Measurements from ENCODE around the gene BARX2. TPM values are rescaled to one million over a fixed set of nuclear protein-coding genes. Genes with fewer than 3 reads are reported as not detected.
"Not testable (repeated sequence)": the region's sequence is repeated elsewhere in the genome, so short reads cannot be mapped to it uniquely, and the experiment has no call there.

BARX2 gene
- total RNA-seq, 1 experiment from 2014 or later, result 0.12 TPM

DNA sequence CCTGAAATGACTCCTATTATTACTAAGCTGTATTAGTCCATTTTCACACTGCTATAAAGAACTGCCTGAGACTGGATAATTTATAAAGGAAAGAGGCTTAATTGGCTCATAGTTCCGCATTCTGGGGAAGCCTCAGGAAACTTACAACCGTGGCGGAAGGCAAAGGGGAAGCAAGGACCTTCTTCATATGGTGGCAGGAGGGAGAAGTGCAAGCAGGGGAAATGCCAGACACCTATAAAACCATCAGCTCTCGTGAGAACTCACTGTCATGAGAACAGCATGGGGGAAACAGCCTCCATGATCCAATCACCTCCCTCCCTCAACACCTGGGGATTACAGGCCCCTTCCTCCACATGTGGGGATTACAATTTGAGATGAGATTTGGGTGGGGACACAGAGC lies 47.9 kb upstream of the BARX2 start:
- ATAC-seq; H3K4me1 ChIP-seq (ENCODE audit: control insufficient read depth in 1 of 2, insufficient read depth in 2 of 2, low read length in 2 of 2); RAD21 ChIA-PET (ENCODE audit: low non-redundant PET in 1 of 2, low total read pairs in 2 of 2, uncharacterized antibody in 2 of 2, unreplicated experiment in 2 of 2); H3K27ac ChIP-seq (ENCODE audit: low read depth, low read length); H3K79me2 ChIP-seq (ENCODE audit: insufficient read depth, low read length); H3K4me2 ChIP-seq (ENCODE audit: low read length); intact Hi-C loops (cut with micrococcal nuclease); H3K9ac ChIP-seq (ENCODE audit: low read length); H3K9me2 ChIP-seq (ENCODE audit: insufficient read depth); BruUV-seq (replicated peaks); H2AFZ ChIP-seq (ENCODE audit: low read depth, low read length, poor library complexity, severe bottlenecking); H4K20me1 ChIP-seq (ENCODE audit: insufficient read depth); POLR2A ChIA-PET; DNase-seq (ENCODE audit: low read depth, low spot score); H3K27me3 ChIP-seq (ENCODE audit: insufficient read depth, low read length); H3K36me3 ChIP-seq (ENCODE audit: control insufficient read depth in 1 of 2, insufficient read depth in 2 of 2, low read length in 2 of 2); CTCF ChIA-PET; H3K9me3 ChIP-seq (ENCODE audit: control insufficient read depth in 1 of 2, insufficient read depth in 1 of 2, low read depth in 1 of 2, low read length in 2 of 2); H3K4me3 ChIP-seq (replicated peaks in 1 of 2; ENCODE audit: low read depth in 1 of 2, low read length in 2 of 2): not testable (repeated sequence)

GRCh38 chr11:129328756-129329155 lies 46.9 kb upstream of the BARX2 start:
- intact Hi-C loops (cut with micrococcal nuclease), result no loop called here
- no peak overlapping the region for H2AFZ ChIP-seq (ENCODE audit: low read depth, low read length, poor library complexity, severe bottlenecking)

More at GRCh38 chr11:129328756-129329155, 46.9 kb upstream of the BARX2 start:
- RAD21 ChIA-PET (ENCODE audit: low non-redundant PET in 1 of 2, low total read pairs in 2 of 2, uncharacterized antibody in 2 of 2, unreplicated experiment in 2 of 2), result no interaction called here
- Histone ChIP-seq H3K4me1 (ENCODE audit: control insufficient read depth in 1 of 2, insufficient read depth in 2 of 2, low read length in 2 of 2) (peaks cover 0 to 3% of the 10 kb centered on the region in 2 experiments; a peak in 1 of 4 replicates), H3K27me3 (ENCODE audit: insufficient read depth, low read length) (no peaks in the 10 kb centered on the region), H3K79me2 (ENCODE audit: insufficient read depth, low read length) (no peaks in the 10 kb centered on the region), H3K36me3 (ENCODE audit: control insufficient read depth in 1 of 2, insufficient read depth in 2 of 2, low read length in 2 of 2) (no peaks in the 10 kb centered on the region), H4K20me1 (ENCODE audit: insufficient read depth) (no peaks in the 10 kb centered on the region), H3K27ac (ENCODE audit: low read depth, low read length) (no peak overlapping the region), H3K4me3 (replicated peaks in 1 of 2; ENCODE audit: low read depth in 1 of 2, low read length in 2 of 2) (no peak overlapping the region), H3K4me2 (ENCODE audit: low read length) (no peak overlapping the region), H3K9me3 (ENCODE audit: control insufficient read depth in 1 of 2, insufficient read depth in 1 of 2, low read depth in 1 of 2, low read length in 2 of 2) (no peaks in the 10 kb centered on the region), H3K9ac (ENCODE audit: low read length) (no peak overlapping the region), H3K9me2 (ENCODE audit: insufficient read depth) (no peaks in the 10 kb centered on the region)
- DNase-seq (ENCODE audit: low read depth, low spot score), result no peak
- POLR2A ChIA-PET, result no interaction called here
- CTCF ChIA-PET, result interaction anchor here (1.2 kb wide), 1 partner anchor 372 kb away, joined by 3 read pairs; no protein-coding TSS in a partner anchor
- TF ChIP-seq JUND (IDR thresholded peaks at IDR 0.05), result no peak
- TF ChIP-seq REST (IDR thresholded peaks at IDR 0.05; ENCODE audit: low read depth), result no peak
- TF ChIP-seq SIN3A (IDR thresholded peaks at IDR 0.05; ENCODE audit: low read depth), result no peak
- TF ChIP-seq ELF1 (IDR thresholded peaks at IDR 0.05; ENCODE audit: borderline replicate concordance, low read depth), result no peak
- no peak for TF ChIP-seq POLR2A (IDR thresholded peaks at IDR 0.05; ENCODE audit: borderline replicate concordance, extremely low read depth, insufficient read depth, insufficient read length)
- no peak for TF ChIP-seq SP1 (IDR thresholded peaks at IDR 0.05; ENCODE audit: low read depth)
- no peak for TF ChIP-seq CEBPB (IDR thresholded peaks at IDR 0.05; ENCODE audit: low read depth)
- no peak for TF ChIP-seq ZNF274 (IDR thresholded peaks at IDR 0.05; ENCODE audit: low read depth, low read length)
- no peak for TF ChIP-seq SRF (IDR thresholded peaks at IDR 0.05; ENCODE audit: low read depth)
- TF ChIP-seq TCF7L2 (IDR thresholded peaks at IDR 0.05; ENCODE audit: borderline replicate concordance, extremely low read depth, insufficient read depth, insufficient read length), result no peak
- no peak for TF ChIP-seq ATF3 (IDR thresholded peaks at IDR 0.05)
- no peak for TF ChIP-seq EZH2 (IDR thresholded peaks at IDR 0.05)
- TF ChIP-seq, protein P1, sequence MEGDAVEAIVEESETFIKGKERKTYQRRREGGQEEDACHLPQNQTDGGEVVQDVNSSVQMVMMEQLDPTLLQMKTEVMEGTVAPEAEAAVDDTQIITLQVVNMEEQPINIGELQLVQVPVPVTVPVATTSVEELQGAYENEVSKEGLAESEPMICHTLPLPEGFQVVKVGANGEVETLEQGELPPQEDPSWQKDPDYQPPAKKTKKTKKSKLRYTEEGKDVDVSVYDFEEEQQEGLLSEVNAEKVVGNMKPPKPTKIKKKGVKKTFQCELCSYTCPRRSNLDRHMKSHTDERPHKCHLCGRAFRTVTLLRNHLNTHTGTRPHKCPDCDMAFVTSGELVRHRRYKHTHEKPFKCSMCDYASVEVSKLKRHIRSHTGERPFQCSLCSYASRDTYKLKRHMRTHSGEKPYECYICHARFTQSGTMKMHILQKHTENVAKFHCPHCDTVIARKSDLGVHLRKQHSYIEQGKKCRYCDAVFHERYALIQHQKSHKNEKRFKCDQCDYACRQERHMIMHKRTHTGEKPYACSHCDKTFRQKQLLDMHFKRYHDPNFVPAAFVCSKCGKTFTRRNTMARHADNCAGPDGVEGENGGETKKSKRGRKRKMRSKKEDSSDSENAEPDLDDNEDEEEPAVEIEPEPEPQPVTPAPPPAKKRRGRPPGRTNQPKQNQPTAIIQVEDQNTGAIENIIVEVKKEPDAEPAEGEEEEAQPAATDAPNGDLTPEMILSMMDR (IDR thresholded peaks at IDR 0.05 in 2 of 3, conservative IDR thresholded peaks at IDR 0.05 in 1 of 3; ENCODE audit: borderline replicate concordance in 1 of 3, insufficient read depth in 1 of 3, low read depth in 2 of 3, low read length in 2 of 3), result no peak
- no peak for TF ChIP-seq CBX3 (IDR thresholded peaks at IDR 0.05; ENCODE audit: low read depth)
- no peak for TF ChIP-seq FOSL1 (IDR thresholded peaks at IDR 0.05; ENCODE audit: low read depth)
- TF ChIP-seq RAD21 (IDR thresholded peaks at IDR 0.05; ENCODE audit: low read depth), result no peak
- ATAC-seq, result no peak
- no TSS peak for BruUV-seq (replicated peaks)
